Measurements from ENCODE around the gene PITPNM1. TPM values are rescaled to one million over a fixed set of nuclear protein-coding genes. Genes with fewer than 3 reads are reported as not detected.

Gene PITPNM1
- total RNA-seq, 3 donors from 2014 or later (not counting 1 experiment from before 2014, with no cell fraction given), result 99.9 to 135 (median 123) TPM

DNA sequence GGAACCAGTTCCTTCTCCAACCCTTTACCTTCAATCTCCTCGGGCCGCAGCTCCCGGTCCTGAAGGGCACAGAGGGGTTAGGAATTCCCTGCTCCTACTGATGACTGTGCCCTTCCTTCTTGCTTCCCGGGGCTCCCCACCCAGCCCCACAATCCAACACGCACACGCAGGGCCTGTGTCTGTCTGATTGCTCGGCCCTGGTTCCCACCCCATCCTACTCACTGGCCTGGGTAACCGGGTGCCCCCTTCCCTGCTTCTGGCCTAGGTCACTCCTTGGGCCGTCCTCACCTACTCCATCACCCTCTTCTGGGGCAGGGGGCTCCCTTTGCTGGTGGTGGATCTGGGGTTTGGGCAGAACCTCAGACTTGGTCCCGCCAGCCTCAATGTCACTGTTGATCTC, 16.8 kb upstream of the PITPNM1 start:
- Histone ChIP-seq H3K9me3 (ENCODE audit: control insufficient read depth, insufficient read depth, low read length) (no peaks in the 10 kb centered on the region), H3K4me1 (ENCODE audit: control insufficient read depth, insufficient read depth, low read length) (no peaks in the 10 kb centered on the region), H3K27ac (ENCODE audit: low read length) (no peak overlapping the region), H3K27me3 (ENCODE audit: control insufficient read depth, insufficient read depth, low read length) (no peaks in the 10 kb centered on the region), H3K4me3 (ENCODE audit: low read length) (no peak overlapping the region), H3K36me3 (ENCODE audit: control insufficient read depth, insufficient read depth, low read length) (no peaks in the 10 kb centered on the region)
- intact Hi-C loops (cut with micrococcal nuclease), result no loop called here
- 93% methylated on average over 9 of the region's 10 CpGs for WGBS (ENCODE audit: insufficient coverage)
- no peak overlapping the region for H3K4me3 Mint-ChIP-seq
- no peak for TF ChIP-seq CTCF (IDR thresholded peaks at IDR 0.05)
- no peaks in the 10 kb centered on the region for H3K36me3 Mint-ChIP-seq
- no peaks in the 10 kb centered on the region for H3K4me1 Mint-ChIP-seq
- ATAC-seq, result no peak
- no peaks in the 10 kb centered on the region for H3K9me3 Mint-ChIP-seq
- H3K27me3 Mint-ChIP-seq (ENCODE audit: low read depth in 2 of 2), result no peaks in the 10 kb centered on the region
- H3K27ac Mint-ChIP-seq, result no peak overlapping the region
- no peak for DNase-seq

GRCh38 chr11:67520856-67521824, 16.0 kb upstream of the PITPNM1 start:
- TF ChIP-seq CTCF (IDR thresholded peaks at IDR 0.05), result no peak
- no peaks in the 10 kb centered on the region for H3K4me1 Mint-ChIP-seq
- no peaks in the 10 kb centered on the region for H3K9me3 Mint-ChIP-seq
- DNase-seq, result no peak
- no peak overlapping the region for H3K4me3 Mint-ChIP-seq
- no peak overlapping the region for H3K27ac Mint-ChIP-seq
- no peaks in the 10 kb centered on the region for H3K36me3 Mint-ChIP-seq
- H3K27ac ChIP-seq (ENCODE audit: low read length), result no peak overlapping the region
- no peaks in the 10 kb centered on the region for H3K27me3 ChIP-seq (ENCODE audit: control insufficient read depth, insufficient read depth, low read length)
- intact Hi-C loops (cut with micrococcal nuclease), result no loop called here
- H3K4me1 ChIP-seq (ENCODE audit: control insufficient read depth, insufficient read depth, low read length), result no peaks in the 10 kb centered on the region
- no peaks in the 10 kb centered on the region for H3K27me3 Mint-ChIP-seq (ENCODE audit: low read depth in 2 of 2)
- ATAC-seq, result no peak
- no peaks in the 10 kb centered on the region for H3K36me3 ChIP-seq (ENCODE audit: control insufficient read depth, insufficient read depth, low read length)
- no peak overlapping the region for H3K4me3 ChIP-seq (ENCODE audit: low read length)
- no peaks in the 10 kb centered on the region for H3K9me3 ChIP-seq (ENCODE audit: control insufficient read depth, insufficient read depth, low read length)
- WGBS (ENCODE audit: insufficient coverage), result 89% methylated on average over 16 of the region's 16 CpGs

DNA sequence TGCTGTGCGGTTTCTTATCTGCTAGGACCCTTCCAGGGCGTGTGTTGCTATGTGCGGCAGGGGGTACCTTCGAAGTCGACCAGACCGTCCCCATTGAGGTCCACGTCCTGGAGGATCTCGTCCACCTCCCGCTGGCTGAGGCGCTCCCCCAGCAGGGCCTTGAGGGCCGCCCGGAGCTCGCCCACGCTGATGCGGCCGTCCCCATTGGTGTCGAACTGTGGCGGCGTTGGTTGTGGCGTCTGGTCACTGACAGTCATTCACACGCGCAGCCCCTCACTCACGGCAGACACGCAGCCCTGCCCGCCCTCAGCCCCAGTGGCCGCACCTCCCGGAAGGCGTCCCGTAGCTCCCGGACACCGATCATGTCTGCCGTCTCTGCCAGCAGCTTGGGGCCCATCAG, 14.6 kb upstream of the PITPNM1 start:
- intact Hi-C loops (cut with micrococcal nuclease), result no loop called here
- Histone ChIP-seq H3K4me3 (ENCODE audit: low read length) (no peak overlapping the region), H3K36me3 (ENCODE audit: control insufficient read depth, insufficient read depth, low read length) (no peaks in the 10 kb centered on the region), H3K4me1 (ENCODE audit: control insufficient read depth, insufficient read depth, low read length) (no peaks in the 10 kb centered on the region), H3K27me3 (ENCODE audit: control insufficient read depth, insufficient read depth, low read length) (no peaks in the 10 kb centered on the region), H3K27ac (ENCODE audit: low read length) (no peak overlapping the region), H3K9me3 (ENCODE audit: control insufficient read depth, insufficient read depth, low read length) (no peaks in the 10 kb centered on the region)
- no peak overlapping the region for H3K27ac Mint-ChIP-seq
- no peak overlapping the region for H3K4me3 Mint-ChIP-seq
- TF ChIP-seq CTCF (IDR thresholded peaks at IDR 0.05), result no peak
- ATAC-seq (no peak), DNase-seq (no peak)
- H3K4me1 Mint-ChIP-seq, result no peaks in the 10 kb centered on the region
- H3K27me3 Mint-ChIP-seq (ENCODE audit: low read depth in 2 of 2), result peaks cover 1 to 5% of the 10 kb centered on the region in 2 donors
- no peaks in the 10 kb centered on the region for H3K36me3 Mint-ChIP-seq
- H3K9me3 Mint-ChIP-seq, result no peaks in the 10 kb centered on the region
- 93% methylated on average over 32 of the region's 32 CpGs for WGBS (ENCODE audit: insufficient coverage)
